ENCODE measurements around the gene CD6.

DNA sequence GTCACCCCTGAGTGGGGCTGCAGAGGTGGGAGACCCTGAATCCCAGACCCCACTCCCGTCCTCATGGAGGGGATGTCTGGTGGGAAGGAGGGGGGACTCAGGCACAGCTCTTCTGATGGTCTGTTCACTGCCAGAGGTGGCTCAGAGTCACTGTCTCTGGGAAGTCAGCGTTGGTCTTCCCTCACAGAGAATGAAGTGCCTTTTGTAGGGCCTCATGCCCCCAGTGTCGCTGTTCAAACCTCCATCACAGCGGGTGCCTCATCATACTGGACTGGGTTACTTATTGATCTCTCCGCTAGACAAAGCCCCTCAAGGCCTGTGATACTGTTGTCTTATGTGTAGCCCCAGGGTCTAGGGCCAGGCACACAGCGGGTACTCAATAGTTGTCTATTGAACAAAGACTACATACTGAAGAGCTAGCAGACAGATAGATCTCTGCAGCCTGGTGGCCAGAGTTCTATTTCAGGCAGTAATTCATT is 41.3 kb downstream of the CD6 start:
- TF ChIP-seq, protein P1, sequence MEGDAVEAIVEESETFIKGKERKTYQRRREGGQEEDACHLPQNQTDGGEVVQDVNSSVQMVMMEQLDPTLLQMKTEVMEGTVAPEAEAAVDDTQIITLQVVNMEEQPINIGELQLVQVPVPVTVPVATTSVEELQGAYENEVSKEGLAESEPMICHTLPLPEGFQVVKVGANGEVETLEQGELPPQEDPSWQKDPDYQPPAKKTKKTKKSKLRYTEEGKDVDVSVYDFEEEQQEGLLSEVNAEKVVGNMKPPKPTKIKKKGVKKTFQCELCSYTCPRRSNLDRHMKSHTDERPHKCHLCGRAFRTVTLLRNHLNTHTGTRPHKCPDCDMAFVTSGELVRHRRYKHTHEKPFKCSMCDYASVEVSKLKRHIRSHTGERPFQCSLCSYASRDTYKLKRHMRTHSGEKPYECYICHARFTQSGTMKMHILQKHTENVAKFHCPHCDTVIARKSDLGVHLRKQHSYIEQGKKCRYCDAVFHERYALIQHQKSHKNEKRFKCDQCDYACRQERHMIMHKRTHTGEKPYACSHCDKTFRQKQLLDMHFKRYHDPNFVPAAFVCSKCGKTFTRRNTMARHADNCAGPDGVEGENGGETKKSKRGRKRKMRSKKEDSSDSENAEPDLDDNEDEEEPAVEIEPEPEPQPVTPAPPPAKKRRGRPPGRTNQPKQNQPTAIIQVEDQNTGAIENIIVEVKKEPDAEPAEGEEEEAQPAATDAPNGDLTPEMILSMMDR (IDR thresholded peaks at IDR 0.05): no peak
- TF ChIP-seq POLR2AphosphoS5 (IDR thresholded peaks at IDR 0.05) (no peak), POLR2A (IDR thresholded peaks at IDR 0.05) (no peak)
